DMS153 treated with DMSO at 0.1 percent for 48 hours (cell line): ENCODE results near the gene PLA2G4C.

Source experiments
- DNase-seq: peaks from one replicate; lab custom pipeline; 2025; ENCODE audit not compliant: unreplicated experiment; lab: John Stamatoyannopoulos, UW

The PLA2G4C gene

GRCh38 chr19:48110350-48110966, at the start of gene PLA2G4C:
TSS of gene PLA2G4C (minus strand) at chr19:48110817. CDS start at chr19:48106529, 4,288 bp downstream.
- DNase-seq, result peak; percentile 63

- DNase-seq, result no peak
Measured at GRCh38 chr19:48158210-48158790, 47.7 kb upstream of the PLA2G4C start.

GRCh38 chr19:48154003-48154402, 43.4 kb upstream of the PLA2G4C start:
- no peak for DNase-seq

- peak; percentile 52 for DNase-seq
Measured at GRCh38 chr19:48152551-48152950, 41.9 kb upstream of the PLA2G4C start.

GRCh38 chr19:48149430-48149829, 38.8 kb upstream of the PLA2G4C start:
- no peak for DNase-seq

DNA sequence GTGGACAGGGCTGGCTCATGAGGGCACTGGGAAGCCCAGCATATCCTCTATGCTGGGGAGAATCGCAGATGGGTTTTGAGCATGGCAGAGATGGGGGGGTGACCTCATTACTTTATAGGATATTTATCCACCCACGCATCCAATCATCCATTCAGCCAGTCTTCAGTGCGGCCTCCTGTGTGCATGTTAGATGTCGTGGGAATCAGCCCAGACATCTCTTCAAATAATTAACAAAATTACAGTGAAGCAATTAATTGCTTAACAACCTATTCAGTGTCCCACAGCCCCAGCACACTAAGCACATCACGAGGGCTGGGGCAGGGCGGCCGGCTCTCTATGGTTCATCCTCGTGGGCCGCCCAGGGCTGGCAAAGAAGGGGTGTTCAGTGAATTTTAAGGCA, 38.0 kb upstream of the PLA2G4C start:
- DNase-seq, result no peak

DNA sequence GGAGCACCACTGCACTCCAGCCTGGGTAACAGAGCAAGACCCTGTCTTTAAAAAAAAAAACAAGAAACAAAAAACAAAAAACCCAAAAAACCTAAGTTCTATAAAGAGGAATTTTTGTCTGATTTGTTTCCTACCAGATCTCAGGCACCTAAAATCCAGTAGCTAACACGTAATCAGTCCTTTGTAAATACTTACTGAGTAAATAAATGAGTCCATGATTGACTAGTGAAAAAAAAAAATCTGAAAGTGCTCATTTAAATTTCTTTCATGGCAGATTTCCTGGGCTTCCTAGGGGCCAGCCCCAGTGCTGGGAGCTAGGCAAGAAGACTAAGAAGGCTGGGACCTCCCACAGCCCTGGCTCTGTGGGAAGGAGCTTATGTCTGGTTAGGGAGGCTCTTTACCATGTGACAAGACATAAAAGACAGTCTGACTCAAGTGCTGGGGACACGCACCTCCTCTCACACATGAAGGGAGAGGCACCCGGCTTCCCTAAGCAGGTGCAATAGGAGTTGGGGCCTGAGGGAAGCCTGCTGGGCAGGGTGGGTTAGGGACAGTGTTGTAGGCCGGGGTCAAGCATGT, 37.1 kb upstream of the PLA2G4C start:
- no peak for DNase-seq

GRCh38 chr19:48139053-48139452, 28.4 kb upstream of the PLA2G4C start:
- DNase-seq, result no peak

GRCh38 chr19:48137411-48137810, 26.8 kb upstream of the PLA2G4C start:
- no peak for DNase-seq

DNA sequence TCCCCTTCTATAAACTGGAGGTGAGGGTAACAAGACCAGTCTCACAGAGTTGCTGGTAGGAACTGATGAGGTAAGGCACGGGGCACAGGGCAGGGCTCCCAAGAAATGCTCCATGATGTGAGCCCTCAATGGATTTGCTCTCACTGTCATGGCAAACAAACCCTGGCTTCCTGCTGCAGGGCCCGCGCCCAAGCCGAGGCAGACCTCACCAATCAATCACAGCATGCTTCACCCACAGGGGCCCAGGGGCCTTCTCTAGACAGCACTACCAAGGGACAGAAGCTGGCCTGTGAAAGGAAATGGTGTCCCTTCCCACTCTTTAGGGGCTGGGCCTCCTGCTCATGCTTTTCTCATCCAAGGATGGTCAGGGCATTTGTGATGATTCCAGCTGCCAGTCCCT, 25.9 kb upstream of the PLA2G4C start:
- DNase-seq, result no peak

DNA sequence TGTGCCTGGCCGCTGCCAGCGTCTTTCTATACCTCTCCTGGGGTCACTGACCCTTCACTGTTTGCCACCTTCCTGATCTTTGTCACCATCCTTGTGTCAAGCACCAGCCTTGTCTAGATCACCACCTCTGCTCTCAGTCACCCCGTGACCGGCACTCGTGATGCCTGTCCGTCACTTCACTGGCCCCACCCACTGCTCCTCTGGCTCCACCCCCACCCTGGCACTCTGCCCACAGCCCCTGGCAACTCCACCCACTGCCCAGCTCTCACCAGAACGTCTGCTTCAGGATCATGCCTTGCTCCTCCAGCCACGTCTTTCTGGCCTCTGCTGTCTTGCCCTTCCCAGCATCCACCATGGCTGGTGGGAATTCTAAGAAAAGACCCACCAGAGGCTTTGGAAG, 24.8 kb upstream of the PLA2G4C start:
- DNase-seq, result no peak

DNA sequence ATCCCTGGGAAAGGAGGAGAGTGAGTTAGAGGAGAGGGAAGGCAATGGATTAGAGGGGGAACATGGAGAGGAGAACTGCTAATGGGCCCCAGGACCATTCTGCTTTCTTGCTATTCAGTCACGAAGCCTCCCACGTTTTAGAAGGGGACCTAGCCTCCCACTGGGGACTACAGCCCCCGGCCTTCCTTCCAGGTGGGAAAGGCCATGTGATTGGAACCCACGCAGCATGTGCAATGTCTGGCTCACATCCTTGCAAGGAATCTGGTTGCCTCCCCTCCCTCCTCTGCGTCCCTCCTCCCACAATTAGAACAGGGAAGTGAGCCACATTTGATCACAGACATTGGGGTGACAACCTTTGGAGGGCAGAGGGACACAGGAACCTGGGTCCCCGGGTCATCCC, 22.5 kb upstream of the PLA2G4C start:
- DNase-seq, result no peak

- DNase-seq, result no peak
Measured at GRCh38 chr19:48127561-48127960, 16.9 kb upstream of the PLA2G4C start.

DNA sequence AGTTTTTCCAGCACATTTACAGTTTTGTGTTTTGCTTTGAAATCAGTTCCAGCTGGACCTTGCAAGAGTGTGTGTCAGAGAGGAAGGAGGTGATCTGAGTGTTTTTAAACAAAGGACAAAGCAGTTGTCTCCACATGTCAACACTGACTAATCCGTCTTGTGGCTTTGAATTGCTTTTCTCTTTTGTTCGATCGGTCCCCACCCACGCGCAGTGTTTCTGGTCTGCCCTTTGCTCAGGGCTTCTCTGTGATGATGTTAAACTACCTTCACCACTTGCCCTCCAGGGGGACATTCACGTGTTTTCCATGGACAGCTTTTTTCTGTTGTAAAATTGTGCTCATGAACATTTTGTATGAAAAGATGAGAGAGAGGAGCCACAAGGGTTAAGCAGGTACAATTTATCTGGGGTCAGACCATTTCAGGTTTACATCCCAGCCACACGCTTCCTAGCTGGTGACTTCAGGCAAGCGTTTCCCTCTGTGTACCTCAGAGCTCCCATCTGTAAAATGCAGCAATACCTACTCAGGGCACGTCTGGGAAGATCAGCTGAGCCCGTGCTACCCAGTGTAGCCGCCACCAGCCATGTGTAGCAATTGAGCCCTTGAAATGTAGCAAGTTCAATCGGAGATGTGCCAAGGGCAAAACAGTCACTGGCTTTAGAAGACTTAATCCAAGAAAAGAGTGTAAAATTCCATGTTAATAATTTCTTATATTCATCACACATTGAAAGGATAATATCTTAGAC, 13.5 kb upstream of the PLA2G4C start:
- no peak for DNase-seq

DNA sequence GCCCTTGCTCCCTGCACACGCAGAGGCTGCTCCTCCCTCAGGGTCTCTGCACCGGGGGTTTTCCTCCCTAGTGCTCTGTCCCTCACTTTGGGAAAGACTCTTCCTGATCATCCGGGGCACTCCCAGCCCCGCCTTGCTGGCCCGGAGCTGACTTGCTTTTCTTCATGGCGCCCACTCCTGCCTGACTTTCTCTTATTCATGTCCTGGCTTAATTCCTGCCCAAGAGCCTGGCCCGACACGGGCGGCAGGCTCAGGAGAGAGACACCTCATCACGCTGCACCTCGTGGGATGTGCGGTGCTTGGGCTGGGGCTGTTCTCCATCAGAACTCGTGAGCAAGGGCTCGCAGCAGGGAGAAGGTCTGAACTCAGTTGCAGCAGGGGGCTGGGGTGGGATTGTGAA, 11.8 kb upstream of the PLA2G4C start:
- DNase-seq, result no peak

DNA sequence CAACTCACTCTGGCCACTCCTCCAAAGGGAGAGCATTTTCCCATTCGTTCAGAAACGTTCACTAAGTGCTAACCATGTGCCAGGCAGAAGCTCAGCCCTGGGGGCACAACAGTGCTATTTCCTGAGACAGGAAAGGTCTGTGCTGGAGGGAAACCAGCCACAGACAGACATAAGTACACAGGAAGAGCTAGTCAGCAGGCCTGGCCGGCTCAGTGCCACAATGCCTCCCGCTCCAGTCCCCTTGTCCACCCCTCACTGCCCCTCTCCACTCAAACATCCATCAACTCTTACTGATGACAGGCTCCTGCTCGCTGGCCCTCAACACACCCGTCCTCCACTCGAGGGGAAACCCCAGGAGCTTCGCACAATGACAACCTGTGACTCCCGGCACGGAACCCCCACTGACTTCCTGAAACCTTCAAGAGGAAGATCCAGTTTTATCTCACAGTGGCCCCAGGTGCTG, 11.3 kb upstream of the PLA2G4C start:
- no peak for DNase-seq

GRCh38 chr19:48121066-48121465, 10.4 kb upstream of the PLA2G4C start:
- no peak for DNase-seq

DNA sequence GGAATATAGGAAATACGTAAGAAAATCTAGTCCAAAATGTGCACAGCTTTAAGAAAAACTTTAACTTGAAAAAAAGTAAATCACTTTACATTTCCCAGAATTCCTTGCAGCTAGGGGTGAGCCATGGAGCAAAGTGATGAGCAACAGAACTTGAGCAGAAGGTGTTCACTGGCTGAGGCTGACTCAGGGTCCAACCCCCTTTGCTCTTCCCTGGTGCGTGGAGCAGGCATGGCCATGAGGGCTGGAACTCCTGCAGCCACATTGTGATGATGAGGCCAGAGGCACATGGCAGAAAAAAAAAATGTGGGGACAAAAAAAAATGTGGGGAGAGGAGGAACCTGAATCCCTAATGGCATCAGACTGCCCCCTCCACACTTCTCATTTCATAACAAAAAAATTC, 9.9 kb upstream of the PLA2G4C start:
- no peak for DNase-seq

- DNase-seq, result no peak
Measured at GRCh38 chr19:48118131-48118517, 7.5 kb upstream of the PLA2G4C start.

GRCh38 chr19:48117515-48118130, 7.0 kb upstream of the PLA2G4C start:
- no peak for DNase-seq

GRCh38 chr19:48113190-48113917, 2.7 kb upstream of the PLA2G4C start:
- no peak for DNase-seq
